NCI-H2107 treated with DMSO at 0.1 percent for 48 hours (cell line): ENCODE data around the gene INHBA.

ENCODE experiments used
- DNase-seq: peaks from one replicate; lab custom pipeline; 2025; ENCODE audit not compliant: unreplicated experiment; lab: John Stamatoyannopoulos, UW

The INHBA gene

DNA sequence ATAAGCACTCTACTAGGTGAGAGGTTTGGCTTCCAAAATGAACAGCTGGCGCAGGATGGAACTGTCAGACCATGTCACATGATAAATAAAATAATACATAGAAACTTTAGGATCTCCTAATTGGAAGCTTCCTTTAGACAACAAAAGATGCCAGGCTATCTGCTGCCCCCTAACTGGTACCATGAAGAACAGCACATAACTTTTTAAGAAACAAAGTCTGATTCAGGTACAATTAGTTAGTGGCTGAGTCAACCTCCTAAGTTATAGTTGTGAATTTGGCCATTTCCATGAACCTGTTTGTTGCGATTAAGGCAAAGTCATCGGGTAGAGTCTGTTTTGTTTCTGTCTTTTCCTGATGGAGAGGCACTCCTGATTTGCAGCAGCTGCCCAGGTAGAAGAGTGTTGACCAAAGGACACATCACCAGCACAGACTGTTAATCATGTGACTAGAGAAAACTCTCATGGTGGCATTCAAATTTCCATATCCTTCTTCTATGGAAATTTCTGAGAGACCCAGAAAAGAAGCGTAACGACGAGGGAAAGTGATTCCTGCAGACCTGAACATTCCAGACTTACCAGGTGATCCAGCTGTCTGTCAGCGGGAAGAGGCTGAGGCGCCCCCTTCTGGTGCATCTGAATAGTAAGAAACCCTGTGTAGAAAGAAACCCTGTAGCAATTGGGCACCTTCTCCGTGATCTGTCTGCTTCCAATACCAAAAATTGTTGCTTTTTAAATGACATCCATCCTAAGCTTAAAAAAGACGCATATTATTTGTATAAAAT lies 8.6 kb upstream of the INHBA start:
- no peak for DNase-seq

DNA sequence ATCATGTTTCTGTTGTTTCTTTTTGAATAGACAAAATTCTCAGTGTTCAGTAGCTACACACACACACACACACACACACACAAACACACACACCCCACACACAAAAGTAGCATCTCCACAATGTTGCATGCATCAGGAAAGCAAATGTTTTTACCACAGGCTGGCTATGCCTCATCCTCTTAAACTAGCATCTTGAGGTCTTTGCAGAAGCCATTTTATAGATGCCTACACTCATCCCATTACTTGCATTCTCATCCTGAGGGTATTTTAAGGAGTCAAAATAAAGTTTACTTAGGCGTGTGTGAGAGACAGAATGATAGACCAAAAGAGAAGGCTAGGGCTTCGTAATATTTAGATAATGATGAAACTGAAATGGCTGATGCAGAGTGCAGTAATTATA lies 7.9 kb upstream of the INHBA start:
- no peak for DNase-seq

DNA sequence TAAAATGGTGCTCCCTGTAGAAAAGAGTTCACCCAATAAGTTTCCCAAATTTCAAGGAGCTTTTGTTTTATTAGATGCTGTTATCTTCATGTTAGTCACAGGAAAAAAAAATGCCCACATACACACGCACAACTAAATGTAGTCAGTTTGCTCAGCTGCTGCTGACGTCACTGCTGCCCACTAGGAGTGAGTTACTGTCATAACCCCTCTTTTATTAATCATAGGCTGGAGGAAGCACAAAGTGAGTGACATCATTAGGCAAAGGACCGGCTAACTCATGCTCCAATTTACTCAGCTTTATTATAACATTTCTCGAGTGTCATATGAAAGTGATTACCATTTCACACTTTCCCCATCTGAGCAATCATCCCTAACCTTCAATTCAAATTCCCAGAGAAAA lies 6.7 kb upstream of the INHBA start:
- no peak for DNase-seq

GRCh38 chr7:41708581-41709358 lies 5.9 kb upstream of the INHBA start:
- DNase-seq, result no peak

DNA sequence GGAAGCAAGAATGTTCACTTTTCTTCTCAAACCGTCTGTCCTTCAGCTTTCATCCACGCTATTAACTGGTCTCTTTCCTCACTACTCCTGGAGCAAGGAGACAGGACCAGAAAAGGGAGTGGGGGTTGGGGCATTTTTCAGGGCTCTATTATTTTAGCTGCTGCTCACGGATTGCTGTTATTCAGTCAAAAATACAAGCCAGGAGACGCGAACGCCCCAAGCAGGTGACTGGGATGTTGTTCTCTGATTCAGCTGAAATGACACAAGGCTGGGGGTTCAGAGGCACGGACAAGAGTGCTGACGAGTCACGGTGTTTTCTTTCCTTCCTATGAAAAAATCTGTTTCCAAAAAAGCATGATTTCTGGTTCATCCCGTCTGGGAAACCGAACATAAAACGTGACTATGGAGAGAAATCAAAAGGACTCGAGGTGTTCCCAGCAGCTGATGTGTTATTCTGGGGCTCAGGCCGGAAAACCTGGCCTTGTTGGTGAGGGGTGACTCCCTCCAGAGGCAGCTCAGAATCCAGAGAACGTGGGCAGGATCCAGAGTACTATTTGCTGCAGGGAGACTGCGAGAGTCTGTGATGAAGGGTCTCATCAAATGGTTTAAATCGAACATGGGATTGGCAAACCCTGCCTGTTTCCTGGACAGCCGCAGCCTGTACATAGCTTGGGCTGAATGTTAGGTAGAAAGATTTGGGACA lies 3.5 kb upstream of the INHBA start:
- DNase-seq, result no peak

- DNase-seq, result peak; percentile 41
These were observed 2.4 kb upstream of the INHBA start for GRCh38 chr7:41705109-41705901.

DNA sequence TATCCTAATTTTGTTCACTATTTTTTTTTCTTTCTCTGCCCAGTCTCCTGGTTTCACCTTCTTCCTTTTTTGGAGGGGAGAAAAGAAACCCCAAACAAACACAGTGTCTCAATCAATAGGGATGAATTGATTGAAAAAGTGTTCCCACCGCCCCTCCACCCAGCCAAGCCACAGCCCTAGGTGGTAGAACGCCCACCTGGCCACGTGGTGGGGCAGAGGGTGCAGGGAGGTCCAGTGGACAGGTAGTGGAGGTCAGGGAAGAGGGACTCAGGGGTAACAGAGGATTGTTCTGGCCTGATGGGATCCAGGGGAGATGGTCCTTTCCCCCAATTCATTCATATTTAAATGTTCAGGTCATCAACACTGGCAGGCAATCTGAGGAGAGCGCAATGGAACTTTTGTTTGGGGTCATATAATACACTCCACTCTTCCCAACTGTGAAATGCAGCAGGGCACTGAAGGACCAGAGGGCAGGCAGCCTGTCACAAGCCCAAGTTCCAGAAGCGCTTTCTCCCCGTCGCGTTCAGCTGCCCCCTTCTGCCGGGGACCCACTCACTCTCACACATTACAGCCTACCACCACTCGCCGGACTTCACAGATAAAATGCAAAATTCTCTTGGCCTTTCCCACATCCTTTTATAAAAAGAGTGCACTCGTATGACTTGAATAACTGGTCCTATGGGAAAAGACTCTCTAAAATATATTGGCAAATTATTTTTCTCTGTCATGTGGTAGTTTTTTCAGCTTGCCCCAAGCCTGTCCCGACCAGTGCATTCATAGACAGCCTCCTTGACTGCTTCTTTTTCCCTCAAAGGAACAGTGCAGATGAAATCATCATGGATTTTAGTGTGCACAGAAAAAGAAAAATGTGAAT lies 1.6 kb downstream of the INHBA start:
- no peak for DNase-seq

DNA sequence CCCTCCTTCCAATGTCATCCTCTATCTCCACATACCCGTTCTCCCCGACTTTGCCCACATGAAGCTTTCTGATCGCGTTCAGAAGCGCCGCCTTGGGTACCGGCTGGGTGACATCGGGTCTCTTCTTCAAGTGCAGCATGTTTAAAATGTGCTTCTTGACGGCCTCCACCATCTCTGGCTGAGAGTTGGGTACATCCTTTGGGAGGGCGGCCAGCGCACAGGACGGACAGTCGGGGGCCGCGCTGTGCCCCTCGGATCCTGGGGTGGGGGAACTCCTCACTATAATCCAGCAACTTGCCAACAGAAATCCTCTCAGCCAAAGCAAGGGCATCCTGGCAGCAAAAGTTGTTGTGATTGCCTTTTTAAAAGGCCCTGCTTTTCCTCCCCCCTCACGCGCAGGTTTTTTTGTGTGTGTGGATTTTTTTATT lies 2.8 kb downstream of the INHBA start:
- DNase-seq, result no peak

- no peak for DNase-seq
These were observed 3.4 kb downstream of the INHBA start for GRCh38 chr7:41699516-41699915.

DNA sequence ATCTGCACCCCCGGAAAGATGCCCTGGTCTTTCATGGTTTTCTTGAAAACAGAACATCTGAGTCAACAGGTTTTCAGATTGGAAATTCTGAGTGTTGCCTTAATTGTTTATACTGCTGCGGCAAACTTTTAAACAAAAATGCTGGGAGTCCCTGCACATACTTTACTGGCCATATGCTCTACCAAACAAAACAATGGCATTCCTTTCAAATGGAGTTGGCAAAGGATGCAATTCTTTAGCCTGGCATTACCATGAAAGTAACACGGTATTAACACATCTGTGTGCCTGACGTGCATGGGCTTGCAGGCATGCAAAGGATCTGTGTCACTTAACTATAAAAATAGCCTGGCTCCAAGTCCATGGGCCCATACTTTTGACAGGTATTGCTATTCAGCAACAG lies 4.2 kb downstream of the INHBA start:
- no peak for DNase-seq

DNA sequence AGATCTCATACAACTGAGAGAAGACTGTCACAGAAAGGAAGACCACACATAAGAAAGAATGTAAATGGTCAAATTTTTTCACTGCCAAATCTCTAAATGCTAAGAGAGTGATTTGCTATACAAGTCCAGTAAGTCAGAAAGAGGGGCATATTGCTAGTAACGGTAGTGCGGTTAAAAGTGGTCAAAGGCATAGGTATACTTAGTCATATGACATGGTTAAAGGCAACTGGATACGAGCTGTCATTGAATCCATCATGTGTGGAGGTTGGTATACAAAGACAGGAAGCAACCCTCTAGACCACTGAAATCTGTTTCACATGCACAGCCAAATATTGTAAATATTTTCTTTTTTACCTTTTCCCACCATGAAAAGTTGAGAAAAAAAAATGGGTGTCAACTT lies 4.8 kb downstream of the INHBA start:
- DNase-seq, result no peak

GRCh38 chr7:41696323-41696916 lies 6.5 kb downstream of the INHBA start:
- DNase-seq, result no peak

GRCh38 chr7:41695661-41696322 lies 7.1 kb downstream of the INHBA start:
- DNase-seq, result no peak

DNA sequence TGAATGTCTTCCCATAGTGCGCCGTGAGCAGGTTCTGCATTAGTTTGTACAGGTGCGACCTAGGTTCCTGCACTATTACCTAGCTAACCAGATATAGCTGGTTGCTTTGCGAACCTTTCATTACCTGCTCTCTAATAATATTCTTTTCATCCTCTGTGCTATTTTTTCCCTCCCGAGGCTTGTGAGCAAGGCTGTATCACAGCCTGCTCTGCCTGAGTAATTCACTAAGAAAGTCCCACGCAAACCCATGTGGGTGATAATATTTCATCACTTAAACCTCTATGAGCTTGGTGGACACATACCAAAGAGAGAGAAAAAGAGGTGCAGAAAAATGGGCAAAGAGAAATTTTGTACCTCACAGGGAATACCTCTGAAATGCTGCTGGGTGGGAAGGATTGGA lies 8.4 kb downstream of the INHBA start:
- no peak for DNase-seq

DNA sequence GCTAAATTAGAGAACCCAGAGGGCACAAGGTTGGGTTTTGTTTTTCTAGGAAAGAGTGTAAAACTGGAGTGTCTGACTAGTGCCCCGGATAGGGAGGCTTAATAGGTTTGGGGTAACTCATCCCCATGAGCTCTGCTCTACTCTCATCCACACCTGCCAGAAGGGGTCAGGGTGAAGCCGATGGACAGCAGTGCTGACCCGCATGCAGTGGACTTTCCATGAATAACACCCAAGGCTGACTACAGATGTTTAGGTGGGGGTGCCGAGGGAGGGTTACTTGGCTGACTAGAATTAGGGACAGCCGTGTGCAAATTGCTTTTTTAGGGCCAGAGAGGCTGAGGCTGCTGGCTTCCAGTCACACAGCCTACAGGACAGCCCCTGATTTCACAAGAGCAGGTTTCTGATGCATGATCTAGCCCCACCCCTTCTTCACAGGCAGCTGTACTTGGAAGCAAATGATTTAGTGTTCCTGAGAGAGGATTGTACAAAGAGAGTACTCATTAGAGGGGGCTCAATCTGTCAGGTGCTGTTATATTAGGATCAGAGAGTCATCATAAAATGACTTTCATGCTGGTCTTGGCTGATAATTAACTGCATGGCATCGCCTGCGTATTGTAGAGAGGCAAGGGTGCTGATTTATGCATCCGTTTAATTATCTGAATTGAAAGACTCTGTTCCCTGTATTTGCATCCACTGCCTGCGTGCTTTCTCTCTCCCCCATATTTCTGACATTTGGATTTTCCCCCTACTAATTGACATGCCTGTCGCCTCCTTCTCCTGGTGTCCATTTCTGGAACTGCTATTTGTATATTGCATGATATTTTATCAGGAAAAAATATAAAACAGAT lies 9.5 kb downstream of the INHBA start:
- DNase-seq, result no peak

DNA sequence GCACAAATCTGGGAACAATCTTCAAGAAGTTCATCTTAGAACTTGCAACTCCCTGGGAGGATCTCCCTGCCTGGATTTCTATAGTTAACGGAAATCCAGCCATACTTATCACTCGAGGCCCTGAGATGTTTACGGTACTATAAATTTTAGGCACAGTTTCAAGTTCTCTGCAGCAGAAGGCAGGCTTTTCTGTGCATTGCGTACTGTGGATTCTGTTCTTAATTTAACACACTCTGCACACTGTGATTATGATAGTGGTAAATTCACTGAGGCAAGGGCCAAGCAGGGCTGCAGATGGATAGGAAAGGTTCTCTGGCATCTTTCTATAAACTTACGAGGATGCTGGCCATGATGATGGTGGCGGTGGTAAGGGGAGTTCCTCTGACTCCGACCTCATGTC lies 10.6 kb downstream of the INHBA start:
- DNase-seq, result no peak

- DNase-seq, result no peak
These were observed 11.4 kb downstream of the INHBA start for GRCh38 chr7:41691286-41692190.
